Fibroblast of gingiva (primary cell): ENCODE measurements around the gene SMIM35.

Experiments
- DNase-seq: peaks from one replicate; pipeline ENCODE4 v3.0.0-alpha.2; 2011; ENCODE audit warnings: low read depth

The SMIM35 gene

DNA sequence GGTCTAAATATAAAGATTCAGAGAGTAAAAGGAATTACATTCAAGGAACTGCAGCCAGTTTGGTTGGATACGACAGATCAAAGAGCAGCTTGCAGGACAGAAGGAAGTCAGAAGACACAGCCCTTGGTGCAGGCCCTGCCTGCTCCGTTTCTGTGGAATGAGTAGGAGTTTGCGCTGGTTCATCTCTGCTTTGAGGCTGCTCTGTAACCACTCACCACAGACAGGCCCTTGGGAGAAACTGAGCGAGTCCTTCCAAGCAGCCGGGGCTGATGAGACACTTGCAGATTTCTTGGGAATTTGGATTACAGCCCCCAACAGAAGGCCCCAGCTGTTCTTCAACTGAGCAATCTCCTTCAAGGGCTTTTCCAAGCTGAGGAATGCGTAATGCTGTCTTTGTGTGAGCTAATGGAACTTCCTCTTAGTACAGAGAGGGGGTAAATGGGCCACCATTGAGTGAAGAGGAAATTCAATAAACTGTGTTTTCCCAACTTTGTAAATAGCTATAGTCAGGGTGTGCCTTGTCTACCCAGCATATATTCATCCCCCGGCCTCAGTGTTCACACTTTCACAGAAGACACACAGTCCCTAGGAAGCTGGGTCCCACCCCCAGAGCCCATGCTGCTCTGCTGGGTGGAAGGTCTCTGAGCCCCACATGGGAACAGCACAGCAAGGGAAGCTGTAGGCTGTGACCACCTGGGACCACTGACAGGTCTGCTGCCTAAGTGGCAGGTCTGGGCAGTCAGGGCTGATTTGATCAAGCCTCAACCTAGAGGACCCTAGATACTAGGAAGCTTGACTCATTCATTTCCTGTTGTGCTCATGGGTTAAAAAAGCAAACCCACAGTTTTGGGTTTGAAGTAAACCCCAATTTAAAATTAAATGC lies 84.0 kb downstream of the SMIM35 start:
- no peak for DNase-seq

- no peak for DNase-seq
Measured at GRCh38 chr11:118002010-118002540, 84.7 kb downstream of the SMIM35 start.

GRCh38 chr11:118001494-118001971 lies 85.2 kb downstream of the SMIM35 start:
- no peak for DNase-seq

GRCh38 chr11:118000850-118001228 lies 85.9 kb downstream of the SMIM35 start:
- DNase-seq: no peak

DNA sequence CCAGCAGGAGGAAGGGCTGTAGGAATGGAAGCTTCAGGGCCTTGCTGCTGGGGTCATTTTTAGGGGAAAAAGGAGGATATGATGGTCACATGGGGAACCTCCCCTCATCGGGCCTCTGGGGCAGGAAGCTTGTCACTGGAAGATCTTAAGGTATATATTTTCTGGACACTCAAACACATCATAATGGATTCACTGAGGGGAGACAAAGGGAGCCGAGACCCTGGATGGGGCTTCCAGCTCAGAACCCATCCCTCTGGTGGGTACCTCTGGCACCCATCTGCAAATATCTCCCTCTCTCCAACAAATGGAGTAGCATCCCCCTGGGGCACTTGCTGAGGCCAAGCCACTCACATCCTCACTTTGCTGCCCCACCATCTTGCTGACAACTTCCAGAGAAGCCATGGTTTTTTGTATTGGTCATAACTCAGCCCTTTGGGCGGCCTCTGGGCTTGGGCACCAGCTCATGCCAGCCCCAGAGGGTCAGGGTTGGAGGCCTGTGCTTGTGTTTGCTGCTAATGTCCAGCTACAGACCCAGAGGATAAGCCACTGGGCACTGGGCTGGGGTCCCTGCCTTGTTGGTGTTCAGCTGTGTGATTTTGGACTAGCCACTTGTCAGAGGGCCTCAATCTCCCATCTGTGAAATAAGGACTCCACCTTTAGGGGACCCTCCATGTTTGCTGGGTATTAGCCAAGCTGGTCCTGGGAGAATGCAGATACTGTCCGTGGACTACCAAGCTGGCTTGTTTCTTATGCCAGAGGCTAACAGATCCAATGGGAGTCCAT lies 86.5 kb downstream of the SMIM35 start:
- DNase-seq: no peak

DNA sequence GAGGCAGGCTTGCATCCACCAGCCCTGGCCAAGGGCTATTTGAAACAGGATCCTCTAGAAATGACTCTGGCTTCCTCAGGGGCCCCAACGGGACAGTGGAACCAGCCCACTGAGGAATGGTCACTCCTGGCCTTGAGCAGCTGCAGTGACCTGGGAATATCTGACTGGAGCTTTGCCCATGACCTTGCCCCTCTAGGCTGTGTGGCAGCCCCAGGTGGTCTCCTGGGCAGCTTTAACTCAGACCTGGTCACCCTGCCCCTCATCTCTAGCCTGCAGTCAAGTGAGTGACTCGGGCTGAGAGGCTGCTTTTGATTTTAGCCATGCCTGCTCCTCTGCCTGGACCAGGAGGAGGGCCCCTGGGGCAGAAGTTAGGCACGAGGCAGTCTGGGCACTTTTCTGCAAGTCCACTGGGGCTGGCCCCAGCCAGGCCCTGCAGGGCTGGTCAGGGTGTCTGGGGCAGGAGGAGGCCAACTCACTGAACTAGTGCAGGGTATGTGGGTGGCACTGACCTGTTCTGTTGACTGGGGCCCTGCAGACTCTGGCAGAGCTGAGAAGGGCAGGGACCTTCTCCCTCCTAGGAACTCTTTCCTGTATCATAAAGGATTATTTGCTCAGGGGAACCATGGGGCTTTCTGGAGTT lies 87.3 kb downstream of the SMIM35 start:
- DNase-seq: no peak

GRCh38 chr11:117998664-117999353 lies 88.0 kb downstream of the SMIM35 start:
- DNase-seq: no peak

- DNase-seq: no peak
Measured at GRCh38 chr11:117997823-117998579, 88.8 kb downstream of the SMIM35 start.

- DNase-seq: no peak
Measured at GRCh38 chr11:117997406-117997805, 89.4 kb downstream of the SMIM35 start.

DNA sequence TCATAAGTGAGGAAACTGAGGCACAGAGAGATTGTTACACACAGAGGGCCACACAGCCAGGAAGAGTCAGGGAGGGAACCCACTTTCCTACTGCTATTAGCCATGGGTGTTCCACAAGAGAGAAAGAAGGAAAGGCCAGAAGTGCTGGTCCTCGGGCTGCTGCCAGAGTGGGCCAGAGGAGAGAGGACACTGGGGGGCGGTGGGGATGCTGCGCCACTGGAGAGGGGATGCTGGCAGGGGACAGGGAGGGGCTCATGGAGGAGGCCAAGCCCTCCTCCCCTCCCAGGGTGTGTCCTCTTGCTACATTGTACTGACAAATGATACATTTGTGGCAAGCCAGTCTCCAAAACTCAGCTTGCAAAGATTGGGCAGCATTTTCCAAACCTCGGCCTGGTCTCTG lies 90.7 kb downstream of the SMIM35 start:
- no peak for DNase-seq

DNA sequence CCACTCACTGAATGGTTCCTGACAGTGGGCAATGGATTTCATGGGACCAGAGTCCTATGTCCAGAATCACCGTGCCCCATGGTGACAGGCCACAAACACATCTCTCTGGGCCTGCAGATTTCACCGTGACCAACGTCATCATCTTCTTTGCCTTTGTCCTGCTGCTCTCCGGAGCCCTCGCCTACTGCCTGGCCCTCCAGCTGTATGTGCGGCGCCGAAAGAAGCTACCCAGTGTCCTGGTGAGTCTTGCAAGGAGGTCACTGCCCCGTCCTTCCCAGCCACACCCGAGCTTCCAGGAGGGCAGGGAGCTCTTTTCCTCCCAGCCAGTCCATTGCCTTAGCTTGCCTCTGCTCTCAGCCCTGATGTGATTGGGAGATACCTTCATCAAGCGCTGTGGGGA lies 91.3 kb downstream of the SMIM35 start:
- DNase-seq: no peak

- no peak for DNase-seq
Measured at GRCh38 chr11:117993988-117994745, 92.6 kb downstream of the SMIM35 start.

GRCh38 chr11:117992620-117993019 lies 94.1 kb downstream of the SMIM35 start:
- DNase-seq: no peak

- no peak for DNase-seq
Measured at GRCh38 chr11:117992136-117992535, 94.6 kb downstream of the SMIM35 start.

DNA sequence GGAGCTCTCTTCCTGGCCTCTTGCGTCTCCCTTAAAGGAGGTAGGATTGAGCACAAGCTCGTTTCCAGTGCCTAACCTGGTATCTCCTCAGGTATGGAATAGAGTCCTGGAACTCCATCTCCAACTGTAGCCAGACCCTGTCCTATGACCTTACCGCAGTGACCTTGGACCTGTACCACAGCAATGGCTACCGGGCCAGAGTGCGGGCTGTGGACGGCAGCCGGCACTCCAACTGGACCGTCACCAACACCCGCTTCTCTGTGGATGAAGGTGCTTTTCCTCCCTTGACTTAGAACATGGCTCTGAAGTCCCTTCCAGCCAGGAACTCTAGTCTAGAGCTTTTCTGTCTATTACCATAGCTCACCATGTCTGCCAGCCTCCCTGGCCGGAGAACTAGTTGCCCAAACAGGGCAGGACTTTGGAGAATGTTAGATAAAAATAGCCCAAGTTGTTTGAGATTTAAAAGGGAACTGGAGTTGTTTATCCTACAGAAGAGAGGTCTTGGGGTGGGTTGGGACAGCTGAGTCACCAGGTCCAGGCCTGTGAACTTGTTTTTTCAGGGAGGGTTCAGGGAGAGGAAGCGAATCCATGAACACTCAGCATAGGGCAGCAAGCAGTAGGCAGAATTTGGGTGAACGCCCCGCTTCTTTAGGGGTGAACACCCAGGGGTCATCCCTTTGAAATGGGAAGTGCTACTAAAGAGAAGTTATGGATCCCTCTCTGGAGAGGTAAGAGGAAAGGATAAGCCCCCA lies 97.2 kb downstream of the SMIM35 start:
- no peak for DNase-seq

DNA sequence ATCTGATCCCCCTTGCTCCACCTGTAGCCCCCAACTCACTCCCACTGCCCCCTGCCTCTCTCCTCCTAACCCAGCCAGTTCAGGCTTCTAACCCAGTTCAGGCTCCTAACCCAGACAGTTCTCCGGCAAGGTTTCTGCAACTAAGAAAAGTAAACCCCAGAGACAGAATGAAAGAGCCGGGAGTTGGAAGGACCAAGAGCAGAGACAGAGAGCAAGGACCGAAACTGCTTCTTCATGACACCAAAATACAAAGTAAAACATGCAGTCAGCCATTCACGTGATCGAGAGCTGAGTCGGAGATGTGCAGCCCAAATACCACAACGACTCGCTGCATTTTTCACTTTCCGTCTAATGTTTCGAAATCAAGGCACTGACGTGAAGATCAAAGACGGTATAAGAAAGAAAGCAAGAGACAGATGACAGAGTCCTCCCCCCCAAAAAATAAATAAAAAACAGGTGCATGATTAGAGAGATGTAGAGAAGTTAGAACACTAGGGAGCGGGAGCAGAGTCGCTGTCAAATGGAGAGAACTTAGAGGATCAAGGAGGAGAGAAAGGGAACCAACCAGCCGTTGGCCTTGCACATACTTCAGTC lies 99.7 kb downstream of the SMIM35 start:
- DNase-seq: no peak

GRCh38 chr11:117985953-117986887 lies 100.5 kb downstream of the SMIM35 start, which contains the start of gene IL10RA:
Gene IL10RA, plus strand, starts transcription at chr11:117986394. Its CDS starts 74 bp downstream, at chr11:117986468.
- peak; percentile 14 for DNase-seq

DNA sequence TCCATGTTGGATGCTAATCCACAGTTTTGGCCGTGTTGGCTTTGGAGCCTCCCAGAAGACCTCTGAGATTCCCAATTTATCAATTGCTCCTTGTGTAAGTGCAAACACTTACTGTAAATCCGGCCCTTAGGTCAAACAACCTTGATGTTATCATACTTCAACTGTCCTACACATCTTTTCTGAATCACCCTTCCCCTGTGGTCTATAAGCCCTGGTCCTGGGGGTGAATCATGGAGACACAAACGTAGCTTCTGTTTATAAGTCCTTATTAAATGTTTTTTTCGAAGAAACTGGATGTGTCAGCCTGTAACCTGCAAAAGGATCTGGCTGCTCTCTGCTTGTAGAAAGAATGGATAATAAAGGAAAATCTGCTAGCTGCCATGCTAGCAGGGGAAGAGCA lies 102.3 kb downstream of the SMIM35 start:
- DNase-seq: no peak
